ENCODE data around the gene HNRNPR.

GRCh38 chr1:23370330-23370708 lies 26.2 kb upstream of the HNRNPR start:
- no peak for TF ChIP-seq REST (IDR thresholded peaks at IDR 0.05; ENCODE audit: low read depth, low read length)
- TF ChIP-seq TAF1 (IDR thresholded peaks at IDR 0.05; ENCODE audit: borderline replicate concordance, low read depth, low read length), result no peak
- no peak for TF ChIP-seq MEF2A (IDR thresholded peaks at IDR 0.05; ENCODE audit: borderline replicate concordance, low read depth)
- TF ChIP-seq CTCF (IDR thresholded peaks at IDR 0.05), result no peak
- TF ChIP-seq EP300 (IDR thresholded peaks at IDR 0.05; ENCODE audit: borderline replicate concordance in 1 of 2, low read depth in 1 of 2, low read length in 1 of 2), result no peak
- TF ChIP-seq PBX3 (IDR thresholded peaks at IDR 0.05), result no peak
- TF ChIP-seq JUND (IDR thresholded peaks at IDR 0.05), result no peak
- no peak; the same call in 1 of the 2 replicates for TF ChIP-seq POLR2AphosphoS5 (IDR thresholded peaks at IDR 0.05; ENCODE audit: low read depth, low read length)
